HG03175 (cell line): Measurements from ENCODE around the gene SYN1.
"Not testable (repeated sequence)": the region's sequence is repeated elsewhere in the genome, so short reads cannot be mapped to it uniquely, and the experiment has no call there.

Experiments
- ATAC-seq: cut with Tn5 transposase; IDR thresholded peaks from one replicate; pipeline ENCODE4 v1.9.1; 2021; ENCODE audit warnings: mild to moderate bottlenecking, moderate library complexity; ENCODE audit not compliant: unreplicated experiment

Gene SYN1

DNA sequence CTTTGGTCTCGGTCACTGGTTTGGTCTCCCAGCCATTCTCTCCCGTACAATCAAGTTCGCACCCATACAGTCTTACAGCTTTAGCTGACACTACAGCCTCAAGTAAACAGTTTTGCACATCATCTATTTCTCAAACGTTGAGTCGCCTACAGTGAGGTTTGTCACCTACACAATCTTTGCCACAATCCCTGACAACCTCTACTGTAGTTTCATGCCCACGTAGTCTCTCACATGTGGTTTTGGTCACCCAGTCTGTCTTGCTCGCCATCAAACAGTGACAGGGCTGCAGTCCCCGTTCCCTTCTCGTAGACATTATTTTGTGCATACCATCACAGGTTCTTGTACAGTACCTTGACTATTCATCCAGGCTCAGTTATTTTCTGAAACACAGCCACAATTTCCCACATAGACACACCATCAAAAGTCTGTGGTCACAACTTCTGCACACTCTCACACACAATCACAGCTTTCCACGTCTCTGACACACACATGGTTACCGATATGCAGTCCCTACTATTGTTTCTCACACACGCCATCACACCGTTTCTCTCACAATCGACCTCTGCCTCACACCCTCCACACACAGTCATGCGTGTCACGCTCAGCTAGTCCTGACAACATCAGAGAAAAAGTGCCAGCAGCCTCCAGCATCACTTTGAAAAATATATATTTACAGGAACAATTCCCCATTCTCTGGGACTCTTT is 15.4 kb upstream of the SYN1 start:
- ATAC-seq: no peak

DNA sequence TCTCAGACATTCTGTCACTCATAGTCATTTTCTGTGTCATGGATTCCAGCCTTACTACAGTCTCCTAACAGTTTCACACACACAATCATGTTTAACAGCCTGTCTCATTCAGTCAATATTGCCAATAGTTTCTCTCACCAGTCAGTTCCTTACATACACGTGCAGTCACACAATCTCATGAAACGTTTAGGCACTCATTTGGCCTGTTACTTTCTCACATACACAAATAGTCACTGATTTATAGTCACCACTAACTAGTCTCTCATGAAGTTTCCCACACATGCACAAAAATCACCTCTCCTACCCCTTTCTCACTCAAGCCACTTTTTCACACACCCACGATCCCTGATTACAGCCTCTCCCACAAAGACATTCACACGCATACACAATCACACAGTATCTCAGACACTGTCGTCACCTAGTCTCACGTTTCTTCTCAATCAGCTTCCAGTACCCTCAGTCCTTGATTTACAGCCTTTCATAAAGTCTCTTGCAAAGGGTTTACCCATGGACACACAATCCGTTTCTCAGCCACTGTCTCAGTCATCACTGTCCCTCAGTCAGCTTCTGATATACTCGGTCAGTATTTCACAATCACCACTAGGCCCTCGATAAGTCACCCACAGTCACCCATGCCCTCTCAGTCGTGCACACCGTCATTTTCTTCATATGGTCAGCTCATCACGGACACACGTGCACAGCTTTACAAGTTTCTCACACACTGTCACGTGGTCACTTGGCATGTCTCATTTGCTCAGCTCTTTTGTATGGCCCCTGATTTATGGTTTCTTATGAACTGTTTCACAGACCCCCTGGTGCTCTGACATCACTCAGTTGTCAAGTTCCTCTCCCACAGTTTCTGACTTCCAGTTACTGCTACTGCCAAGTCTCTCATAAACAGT is 14.3 kb upstream of the SYN1 start:
- ATAC-seq: no peak

DNA sequence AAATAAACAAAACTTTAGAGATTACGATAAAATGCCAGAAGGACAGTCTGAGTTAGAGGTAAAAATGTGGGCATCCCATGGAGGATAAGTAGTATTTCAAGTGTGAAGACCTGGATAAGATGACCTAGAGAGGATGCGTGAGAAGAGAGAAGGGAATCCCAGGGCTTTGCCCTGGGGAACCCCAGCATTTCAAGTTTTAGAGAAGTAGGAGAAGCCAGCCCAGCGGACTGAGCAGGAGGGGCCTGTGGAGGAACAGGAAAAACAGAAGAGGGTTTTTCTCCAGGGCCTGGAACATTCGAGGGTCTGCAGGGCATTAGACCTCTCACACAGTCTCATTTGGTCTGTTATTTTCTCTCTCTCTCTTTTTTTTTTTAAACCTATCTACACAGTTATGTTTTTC is 13.0 kb upstream of the SYN1 start:
- ATAC-seq: no peak

DNA sequence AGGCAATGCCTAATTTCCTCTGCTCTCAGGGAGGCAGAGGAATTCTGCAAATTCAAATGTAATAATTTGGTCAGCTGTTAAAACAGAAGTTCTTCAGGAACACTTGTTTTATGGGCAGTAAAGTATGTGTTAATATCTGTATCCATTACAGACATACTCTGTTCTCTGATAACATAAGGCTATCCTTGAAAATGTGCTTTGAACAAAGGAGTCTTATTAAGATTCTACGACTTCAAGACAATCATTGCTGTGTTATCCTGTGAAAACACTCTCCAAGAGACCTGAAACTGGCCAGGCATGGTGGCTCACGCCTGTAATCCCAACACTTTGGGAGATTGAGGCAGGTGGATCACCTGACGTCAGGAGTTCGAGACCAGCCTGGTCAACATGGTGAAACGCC is 12.0 kb upstream of the SYN1 start:
- no peak for ATAC-seq

DNA sequence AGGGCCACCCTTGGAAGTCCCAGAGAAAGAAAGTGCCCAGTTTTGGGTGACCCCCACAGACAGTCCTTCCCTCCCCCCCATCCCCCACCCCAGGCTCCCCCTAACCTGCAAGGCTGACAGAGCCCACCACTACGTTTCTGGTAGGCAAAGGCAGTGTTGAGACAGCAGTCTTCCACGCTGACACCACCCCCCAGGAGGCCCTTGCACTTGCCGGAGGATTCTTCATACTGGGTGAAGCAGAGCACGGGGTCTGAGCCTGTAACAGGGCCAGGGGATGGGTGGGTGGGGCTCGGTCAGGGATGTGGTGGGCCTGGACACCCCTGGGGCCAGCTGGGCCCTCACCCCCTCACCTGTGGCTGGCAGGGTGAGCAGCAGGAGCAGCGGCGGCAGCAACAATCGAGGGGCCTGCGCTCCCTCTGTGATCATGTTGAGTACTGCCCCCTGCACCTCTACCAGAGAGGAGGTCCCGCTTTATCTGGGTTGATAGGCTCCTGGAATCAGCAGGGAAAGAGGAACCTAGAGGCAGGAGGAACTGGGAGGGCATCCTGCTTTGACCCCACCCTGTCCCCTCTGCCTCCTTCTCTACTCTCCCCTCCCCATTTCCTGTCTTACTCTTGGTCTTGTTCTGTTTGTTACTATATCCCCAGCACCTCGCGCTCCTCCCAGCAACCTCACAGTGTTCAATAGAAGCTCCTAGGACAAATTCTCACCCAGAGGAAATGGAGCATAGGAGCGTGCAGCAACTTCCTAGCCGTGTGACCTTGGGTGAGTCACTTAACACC is 10.0 kb upstream of the SYN1 start, which contains the start of gene CFP:
Gene CFP, minus strand, starts transcription at position 512 of the 782 bp plus-strand sequence. Its CDS starts 86 bp downstream, at position 426.
- ATAC-seq: no peak

DNA sequence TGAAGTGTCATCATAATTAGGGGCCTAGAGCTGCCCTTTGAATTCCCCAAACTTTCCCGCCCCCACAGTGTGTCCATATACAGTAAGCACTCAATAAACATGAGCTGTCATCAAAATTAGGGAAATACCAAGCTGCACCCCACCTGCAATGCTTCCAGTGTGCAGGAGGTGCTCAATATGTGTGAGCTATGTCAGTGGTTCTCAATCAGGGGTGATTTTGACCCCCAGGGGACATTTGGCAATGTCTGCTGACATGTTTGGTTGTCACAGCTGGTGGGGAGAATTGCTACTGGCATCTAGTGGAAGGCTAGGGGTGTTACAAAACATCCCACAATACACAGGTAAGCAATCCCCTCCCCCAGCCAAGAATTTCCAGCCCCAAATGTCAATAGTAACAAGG is 9.3 kb upstream of the SYN1 start:
- no peak for ATAC-seq

DNA sequence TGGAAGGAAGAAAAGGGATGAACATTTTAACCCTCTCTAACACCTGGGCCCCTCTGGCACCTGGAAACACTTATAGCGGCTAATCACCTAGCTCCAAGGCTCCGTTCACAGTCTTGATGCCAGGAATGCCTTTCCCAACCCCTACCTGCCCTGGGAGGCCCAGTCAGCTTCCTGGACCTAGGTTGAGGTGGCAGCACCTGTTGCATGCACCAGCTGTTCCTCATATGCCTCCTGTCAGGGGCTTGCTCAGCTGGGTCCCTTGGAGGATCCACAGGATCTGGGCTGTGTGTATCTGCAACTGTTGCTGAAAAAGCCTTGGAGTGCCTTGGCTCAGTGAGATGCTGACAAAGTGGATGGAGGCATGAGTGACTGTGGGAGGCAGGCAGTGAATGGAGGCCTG is 5.7 kb upstream of the SYN1 start:
- no peak for ATAC-seq

DNA sequence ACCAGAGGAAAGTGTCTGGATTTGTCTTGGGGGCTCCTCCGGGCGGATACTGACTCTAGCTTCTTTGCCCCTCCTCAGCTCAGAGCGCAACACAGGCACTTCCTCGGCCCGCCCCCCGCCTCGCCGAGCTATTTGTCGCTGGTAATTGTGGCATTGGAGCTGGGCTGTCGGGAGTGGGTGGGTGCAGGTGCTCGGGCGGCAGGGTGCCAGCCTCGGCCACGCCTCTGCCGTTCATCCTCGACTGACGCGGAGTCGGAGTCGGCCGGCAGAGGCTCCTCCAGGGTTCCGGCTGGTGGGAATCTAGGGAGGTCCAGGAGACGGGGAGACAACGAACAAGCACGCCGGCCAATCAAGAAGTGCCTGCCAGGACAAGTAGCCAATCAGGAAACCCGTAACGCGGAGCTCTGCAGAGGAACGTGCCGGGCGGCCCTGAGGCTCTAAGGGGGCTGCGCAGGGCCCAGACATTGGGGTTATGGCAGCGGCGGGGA is 3.9 kb upstream of the SYN1 start:
- no peak for ATAC-seq

DNA sequence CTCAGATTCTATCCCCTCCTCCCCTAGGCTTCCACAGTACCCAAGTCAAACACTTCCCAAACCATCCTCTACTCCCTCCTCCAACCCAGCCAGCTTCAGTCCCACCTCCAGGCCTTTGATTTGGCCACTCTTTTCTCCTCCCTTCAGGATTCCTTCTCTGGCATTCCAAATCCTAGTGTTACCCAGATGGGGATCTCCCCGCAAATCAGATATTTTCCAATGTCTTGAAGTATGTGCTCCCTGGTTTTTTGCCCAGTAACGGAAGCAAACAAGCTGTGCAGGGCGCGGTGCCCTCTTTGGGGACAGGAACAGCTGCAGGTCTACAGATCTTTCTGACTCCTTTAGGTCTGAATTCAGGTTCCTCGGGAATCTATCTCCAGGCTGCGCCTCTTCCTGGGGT is 2.2 kb upstream of the SYN1 start:
- no peak for ATAC-seq

DNA sequence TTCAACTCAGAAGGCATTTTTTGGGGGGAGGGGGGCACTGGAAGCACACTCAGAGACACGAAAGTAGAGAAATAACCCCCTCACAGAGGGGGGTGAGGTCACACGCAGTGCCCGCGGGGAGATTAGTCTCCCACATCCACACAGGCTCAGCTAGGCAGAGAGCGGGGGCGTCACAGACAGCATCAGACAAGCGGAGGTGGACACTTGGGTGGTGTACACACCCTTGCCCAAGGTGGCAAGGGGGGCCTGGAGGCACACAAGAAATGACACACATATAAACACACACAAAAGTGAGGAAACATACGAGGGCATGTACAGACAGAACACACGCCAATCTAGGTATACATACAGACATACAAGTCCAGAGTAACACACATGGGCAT is 637 bp upstream of the SYN1 start:
- ATAC-seq: no peak

DNA sequence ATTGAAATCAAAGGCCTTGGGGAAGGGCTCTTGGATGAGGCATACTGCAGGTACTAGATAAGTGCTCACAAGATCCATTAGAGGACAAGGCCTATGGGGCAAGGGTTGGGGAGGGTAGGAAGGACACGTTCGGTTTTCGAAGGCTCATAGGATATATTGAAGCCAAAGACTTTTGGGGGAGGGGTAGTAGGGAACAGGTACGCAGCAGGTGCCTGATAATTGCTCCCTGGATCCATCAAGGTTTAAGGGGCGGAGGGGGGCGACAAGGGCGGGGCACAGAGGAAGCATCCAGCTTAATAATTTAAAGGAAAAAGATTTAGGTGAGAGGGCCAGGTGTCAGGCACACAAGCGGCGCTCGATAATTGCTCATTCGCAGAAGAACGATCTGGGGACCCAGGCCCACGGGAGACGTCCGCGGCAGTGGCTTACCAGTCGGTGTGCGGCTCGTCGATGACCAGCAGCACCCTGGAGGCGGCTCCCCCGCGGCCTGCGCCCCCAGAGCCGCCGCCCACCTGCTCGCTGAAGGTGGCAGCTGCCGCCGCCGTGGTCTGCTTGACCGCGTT is 653 bp downstream of the SYN1 start:
- no peak for ATAC-seq

DNA sequence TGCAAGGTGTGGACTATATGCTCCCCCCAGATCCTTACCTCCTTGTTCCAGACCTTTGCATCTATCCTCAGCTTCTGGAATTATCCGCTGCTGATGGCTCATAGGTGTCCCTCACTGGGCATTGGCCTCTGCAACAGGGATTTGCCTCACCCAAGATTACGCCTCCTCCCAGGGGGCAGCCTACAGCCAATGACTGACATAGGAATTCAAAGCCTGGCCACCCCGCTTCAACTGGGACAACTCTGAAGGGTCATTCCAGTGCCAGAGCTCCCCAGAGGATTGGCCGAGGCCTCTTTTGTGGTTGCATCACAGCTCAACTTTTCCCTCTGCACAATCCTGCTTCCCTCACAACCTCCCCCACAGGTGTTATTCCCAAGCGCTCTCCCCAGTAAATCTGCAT is 5.0 kb downstream of the SYN1 start:
- ATAC-seq: no peak

DNA sequence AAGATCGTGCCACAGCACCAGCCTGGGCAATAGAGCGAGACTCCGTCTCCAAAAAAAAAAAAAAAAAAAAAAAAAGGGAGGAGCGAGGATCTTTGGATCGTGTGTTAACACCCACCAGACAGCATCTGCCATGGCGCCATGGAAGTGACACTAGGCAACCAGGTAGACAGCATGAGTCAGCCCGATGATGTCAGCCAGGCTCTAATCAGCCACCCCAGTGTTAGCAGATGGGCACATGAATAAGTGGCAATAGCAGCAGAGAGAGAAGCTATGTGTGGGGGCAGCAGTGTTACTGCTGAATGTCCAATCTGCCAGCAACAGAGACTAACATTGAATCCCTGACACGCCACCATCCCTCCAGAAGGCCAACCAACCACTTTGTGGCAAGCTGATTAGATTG is 6.6 kb downstream of the SYN1 start:
- ATAC-seq: no peak

DNA sequence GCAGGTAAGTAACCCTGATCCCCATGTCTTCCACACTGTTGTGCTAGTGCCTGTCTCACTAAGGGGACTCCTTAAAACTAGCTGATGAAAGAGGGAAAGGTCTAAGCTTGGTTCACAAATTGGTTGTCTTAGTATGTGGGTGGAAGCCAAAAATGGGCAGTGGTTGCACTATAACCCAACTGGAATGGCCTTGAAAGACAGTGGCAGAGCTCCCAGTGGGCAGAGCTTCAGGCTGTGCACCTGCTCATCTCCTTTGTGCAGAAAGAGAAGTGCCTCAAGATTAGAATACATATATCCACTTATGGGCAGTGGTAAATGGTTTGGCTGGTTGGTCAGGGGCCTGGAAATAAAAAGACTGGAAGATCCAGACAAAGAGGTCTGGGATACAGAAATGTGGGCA is 7.2 kb downstream of the SYN1 start:
- no peak for ATAC-seq

DNA sequence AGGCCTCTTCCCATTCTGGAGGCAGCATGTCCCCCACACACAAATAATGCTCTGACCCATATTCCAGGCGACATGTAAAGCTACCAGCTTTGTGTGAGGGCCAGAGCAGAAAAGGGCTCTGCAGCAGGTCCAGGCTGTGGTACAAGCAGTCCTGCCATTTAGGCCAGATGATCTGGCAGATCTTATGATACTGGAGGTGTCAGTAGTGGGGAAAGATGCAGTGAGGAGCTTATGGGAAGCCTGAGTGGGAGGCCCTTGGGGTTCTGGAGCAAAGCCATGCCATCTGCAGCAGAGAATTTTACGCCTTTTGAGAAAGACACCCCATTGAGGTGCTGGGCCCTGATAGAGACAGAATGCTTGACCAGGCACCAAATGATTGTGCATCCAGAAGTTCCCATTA is 7.7 kb downstream of the SYN1 start:
- no peak for ATAC-seq

DNA sequence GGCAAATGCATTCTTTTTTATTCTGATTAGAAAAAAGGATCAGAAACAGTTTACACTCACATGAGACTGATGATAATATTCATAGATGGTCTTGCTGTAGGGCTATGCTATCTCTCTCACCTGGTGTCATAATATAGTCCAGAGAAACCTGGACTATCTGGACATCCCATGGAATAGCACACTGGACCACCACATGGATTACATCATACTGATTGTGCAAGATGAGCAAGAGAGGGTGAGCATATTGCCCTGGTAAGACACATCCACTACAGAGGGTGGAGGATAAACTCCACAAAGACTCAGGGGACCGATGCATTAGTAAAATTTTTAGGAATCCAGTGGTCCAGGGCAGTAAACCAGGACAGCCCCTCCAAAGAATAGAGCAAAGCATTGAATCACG is 8.2 kb downstream of the SYN1 start:
- no peak for ATAC-seq

DNA sequence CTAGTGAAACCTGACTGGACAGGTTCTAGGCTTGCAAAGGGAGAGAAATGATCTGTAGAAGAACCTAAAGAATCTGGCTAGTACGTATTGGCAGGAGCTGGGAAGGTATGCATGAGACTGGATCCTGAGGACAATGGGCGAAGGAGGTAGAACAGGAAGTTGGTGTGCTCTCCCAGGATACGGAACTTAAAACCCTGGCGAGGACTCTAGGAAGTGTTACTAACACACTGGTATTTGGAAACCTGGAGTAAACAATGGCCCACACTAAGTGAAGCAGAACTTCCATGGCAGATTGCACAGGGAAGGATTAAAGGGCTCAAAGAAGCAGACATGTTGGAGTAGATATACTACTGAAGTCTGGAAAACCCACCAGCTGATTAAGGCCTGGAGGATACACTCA is 9.1 kb downstream of the SYN1 start:
- ATAC-seq: no peak

DNA sequence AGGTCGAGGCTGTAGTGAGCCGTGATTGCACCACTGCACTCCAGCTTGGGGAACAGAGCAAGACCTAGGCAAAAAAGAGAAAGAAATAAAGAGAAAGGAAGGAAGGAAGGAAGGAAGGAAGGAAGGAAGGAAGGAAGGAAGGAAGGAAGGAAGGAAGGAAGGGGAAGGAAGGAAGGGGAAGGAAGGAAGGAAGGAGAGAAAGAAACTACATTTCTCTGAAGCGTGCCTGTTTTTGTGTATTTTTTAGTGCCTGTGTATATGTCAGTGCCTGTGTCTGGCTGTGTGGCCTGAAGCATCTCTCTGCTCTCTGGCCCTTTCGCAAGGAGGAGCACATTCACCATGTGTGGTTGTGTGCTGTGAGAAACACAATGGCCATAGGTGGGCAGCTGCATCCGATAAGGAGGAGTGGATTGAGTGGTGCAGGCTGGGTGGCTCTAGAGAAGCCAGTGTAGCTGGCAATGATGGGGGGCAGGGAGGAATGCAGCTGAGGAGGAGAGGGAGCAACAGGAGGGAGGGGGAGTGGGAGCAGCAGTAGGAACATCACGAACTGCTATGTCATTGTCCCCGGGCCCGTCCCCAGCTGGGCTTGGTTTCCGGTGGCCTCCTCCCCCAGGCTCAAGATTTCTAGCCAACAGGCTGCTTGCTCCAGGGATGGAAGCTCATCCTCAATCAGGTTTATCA is 11.4 kb downstream of the SYN1 start:
- ATAC-seq: no peak

DNA sequence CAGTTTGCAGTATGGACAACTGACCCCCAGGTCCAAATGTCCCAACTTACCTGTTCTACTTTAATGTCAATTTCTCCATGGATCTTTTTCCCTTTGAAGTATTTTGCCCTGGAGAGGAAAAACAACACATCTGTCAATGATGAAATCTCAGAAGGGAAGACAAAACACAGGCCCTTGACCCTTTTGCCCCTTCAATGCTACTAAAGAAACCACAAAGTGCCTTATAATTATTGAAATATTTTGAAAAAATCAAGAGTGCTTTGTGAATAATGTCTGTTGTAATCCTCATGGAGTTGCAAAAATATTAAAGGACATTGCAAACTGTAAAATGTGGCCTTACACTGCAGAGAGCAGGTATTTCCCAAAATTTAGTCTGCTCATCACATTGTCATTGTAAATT is 12.6 kb downstream of the SYN1 start:
- ATAC-seq: no peak

DNA sequence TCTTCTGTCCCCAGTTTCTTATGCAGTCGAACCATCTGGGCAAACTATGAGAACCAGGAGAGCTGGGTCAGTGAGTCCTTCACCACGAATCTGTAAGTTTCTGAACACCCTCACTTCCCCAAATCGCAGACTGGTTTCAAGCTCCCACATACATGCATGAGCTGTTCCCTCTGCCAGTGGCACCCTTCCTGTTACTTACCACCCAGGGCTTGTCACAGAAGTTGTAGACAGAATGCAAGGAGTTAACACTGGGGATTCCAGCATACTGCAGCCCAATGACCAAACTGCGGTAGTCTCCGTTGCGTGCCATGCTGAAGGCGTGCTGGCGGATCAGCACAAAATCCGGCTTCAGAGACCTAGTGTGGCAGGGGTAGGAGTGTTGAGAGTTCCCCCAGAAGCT is 14.6 kb downstream of the SYN1 start:
- ATAC-seq: no peak

DNA sequence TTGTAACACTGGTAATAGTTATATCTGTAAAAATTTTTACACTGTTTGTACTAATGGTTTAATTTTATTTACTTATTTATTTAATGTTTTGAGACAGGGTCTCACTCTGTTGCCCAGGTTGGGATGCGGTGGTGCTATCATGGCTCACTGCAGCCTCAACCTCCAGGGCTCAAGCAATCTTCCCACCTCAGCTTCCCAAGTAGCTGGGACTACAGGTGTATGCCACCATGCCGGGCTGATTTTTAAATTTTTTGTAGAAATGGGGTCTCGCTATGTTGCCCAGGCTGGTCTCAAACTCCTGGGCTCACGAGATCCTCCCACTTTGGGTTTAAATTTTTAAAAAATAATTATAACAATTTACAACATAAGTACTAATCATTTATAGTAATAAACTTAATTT is 16.5 kb downstream of the SYN1 start:
- ATAC-seq: not testable (repeated sequence)
